ENCODE measurements around the gene ADNP.
A peak's percentile ranks its signal among the peaks of the same experiment; 100 is the strongest.

ADNP gene

DNA sequence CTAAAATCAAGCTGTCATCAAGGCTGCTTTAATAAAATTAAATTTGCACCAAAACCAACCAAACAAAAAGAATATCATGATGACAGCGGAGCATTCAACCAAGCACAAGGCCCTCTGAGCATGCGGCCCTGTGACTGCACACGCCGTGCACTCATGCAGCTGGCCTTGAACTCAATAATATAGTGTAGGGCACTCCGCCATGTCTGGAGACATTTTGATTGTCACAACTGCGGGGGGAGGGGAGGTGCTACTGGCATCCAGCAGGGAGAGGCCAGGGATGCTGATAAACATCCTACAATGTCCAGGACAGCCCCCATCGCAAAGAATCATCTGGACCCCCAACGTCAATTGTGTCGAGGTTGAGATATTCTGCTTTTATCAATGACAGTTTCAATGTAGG, 37.1 kb upstream of the ADNP start:
- no peak for DNase-seq (ENCODE audit: extremely low read depth, low read depth)
- TF ChIP-seq, protein P1, sequence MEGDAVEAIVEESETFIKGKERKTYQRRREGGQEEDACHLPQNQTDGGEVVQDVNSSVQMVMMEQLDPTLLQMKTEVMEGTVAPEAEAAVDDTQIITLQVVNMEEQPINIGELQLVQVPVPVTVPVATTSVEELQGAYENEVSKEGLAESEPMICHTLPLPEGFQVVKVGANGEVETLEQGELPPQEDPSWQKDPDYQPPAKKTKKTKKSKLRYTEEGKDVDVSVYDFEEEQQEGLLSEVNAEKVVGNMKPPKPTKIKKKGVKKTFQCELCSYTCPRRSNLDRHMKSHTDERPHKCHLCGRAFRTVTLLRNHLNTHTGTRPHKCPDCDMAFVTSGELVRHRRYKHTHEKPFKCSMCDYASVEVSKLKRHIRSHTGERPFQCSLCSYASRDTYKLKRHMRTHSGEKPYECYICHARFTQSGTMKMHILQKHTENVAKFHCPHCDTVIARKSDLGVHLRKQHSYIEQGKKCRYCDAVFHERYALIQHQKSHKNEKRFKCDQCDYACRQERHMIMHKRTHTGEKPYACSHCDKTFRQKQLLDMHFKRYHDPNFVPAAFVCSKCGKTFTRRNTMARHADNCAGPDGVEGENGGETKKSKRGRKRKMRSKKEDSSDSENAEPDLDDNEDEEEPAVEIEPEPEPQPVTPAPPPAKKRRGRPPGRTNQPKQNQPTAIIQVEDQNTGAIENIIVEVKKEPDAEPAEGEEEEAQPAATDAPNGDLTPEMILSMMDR (IDR thresholded peaks at IDR 0.05; ENCODE audit: low read depth, low read length) = no peak

DNA sequence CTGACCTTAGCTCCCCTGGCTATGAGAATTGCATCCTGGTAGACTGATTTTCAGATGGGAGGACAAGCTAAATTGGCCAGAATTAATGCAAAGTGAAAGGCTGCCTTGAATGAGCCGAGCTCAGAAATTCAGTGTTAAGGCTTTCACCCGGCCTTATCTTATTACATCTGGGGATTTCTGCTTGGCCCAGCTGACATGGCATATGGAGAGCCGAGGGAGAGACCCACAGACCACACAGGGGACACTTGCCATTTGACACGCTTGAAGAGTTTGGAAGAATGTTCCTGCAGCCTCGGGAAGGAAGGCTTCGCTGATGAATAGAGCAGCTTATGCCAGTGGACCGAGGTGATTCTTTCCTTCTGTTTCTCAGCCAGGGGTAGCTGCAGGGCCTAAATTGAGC, 36.3 kb upstream of the ADNP start:
- DNase-seq (ENCODE audit: extremely low read depth, low read depth) = no peak
- TF ChIP-seq, protein P1 (IDR thresholded peaks at IDR 0.05; ENCODE audit: low read depth, low read length) = no peak

DNA sequence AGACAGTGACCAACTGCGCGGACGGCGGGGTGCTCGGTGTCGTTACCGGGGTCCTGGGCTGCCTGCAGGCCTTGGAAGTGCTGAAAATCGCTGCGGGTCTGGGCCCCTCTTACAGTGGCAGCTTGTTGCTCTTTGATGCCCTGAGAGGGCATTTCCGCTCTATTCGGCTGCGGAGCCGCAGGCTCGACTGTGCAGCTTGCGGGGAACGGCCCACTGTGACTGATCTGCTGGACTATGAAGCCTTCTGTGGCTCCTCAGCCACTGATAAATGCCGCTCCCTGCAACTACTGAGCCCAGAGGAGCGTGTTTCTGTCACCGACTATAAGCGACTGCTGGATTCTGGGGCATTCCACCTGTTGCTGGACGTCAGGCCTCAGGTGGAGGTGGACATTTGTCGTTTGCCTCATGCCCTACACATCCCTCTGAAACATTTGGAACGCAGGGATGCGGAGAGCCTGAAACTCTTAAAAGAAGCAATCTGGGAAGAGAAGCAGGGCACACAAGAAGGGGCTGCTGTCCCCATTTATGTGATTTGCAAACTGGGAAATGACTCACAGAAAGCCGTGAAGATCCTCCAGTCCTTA, 28.4 kb upstream of the ADNP start:
- TF ChIP-seq, protein P1 (IDR thresholded peaks at IDR 0.05; ENCODE audit: low read depth, low read length) = no peak
- DNase-seq (ENCODE audit: extremely low read depth, low read depth) = no peak

DNA sequence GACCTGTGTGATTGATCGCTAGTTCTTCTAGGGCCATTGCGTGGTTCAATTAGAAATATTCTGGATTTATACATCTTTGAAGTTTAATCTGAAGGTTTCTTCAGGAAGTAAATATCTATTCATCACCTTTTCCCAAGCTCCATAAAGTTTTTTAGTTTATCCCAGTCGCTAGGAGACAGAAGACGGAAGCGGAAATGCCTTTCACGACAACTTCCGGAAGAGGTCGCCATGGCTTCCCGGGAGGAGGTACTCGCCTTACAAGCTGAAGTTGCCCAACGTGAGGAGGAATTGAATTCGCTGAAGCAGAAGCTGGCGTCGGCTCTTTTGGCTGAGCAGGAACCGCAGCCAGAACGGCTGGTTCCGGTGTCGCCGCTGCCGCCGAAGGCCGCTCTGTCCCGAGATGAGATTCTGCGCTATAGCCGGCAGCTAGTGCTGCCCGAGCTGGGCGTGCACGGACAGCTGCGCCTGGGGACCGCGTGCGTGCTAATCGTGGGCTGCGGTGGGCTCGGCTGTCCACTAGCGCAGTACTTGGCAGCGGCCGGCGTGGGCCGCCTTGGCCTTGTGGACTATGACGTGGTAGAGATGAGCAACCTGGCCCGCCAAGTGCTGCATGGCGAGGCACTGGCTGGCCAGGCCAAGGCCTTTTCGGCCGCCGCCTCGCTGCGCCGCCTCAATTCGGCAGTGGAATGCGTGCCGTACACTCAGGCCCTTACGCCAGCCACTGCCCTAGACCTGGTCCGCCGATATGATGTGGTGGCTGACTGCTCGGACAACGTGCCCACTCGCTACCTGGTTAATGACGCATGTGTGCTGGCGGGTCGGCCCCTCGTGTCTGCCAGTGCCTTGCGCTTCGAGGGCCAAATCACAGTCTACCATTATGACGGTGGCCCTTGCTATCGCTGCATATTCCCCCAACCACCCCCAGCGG, 27.6 kb upstream of the ADNP start, which contains the start of gene MOCS3:
MOCS3 (plus strand) TSS at position 204 of the 928 bp plus-strand sequence; CDS start at position 229, 25 bp downstream.
- peak; percentile 83 for DNase-seq (ENCODE audit: extremely low read depth, low read depth)
- TF ChIP-seq, protein P1 (IDR thresholded peaks at IDR 0.05; ENCODE audit: low read depth, low read length) = no peak

DNA sequence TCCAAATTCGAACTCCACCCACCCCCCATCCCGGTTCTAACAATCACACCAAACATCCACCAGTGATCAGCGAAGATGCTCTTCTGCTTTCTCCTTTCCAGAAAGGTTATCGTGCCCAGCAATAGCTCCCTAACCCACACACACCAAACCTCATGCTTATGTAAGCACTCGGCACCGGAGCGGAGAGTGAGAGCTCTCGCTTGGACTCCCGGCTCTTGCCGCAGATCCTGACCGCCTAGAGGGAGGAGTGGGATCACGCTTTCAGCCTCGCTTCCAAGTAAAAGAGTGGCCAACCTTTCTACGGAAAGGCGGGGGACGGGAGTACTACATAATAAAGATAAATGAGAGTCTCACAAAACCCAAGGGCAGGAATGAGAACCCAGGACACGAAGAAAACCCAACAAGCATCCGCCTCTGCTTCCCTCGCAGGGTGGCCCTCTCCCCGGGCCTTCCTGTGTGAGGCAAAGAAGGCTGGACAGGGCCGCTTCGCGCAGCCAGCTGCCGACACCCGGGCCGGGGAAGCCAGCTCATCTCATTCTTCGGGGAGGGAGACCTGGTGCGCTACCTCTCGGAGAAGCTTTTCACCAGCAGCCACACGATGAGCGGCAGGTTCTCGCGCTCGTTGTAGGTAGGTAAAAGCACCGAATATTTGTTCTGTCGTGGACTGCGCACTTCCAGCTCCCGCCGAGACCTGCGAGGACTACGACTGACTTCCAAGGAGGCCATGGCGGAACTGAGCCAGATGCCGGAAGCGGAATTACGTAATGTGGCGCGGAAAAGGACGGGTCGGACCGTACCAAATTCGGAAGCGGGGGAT, 26.8 kb upstream of the ADNP start, which contains the start of gene DPM1:
DPM1 (minus strand) TSS at position 735 of the 817 bp plus-strand sequence; CDS start at position 726, 9 bp downstream.
- TF ChIP-seq, protein P1 (IDR thresholded peaks at IDR 0.05; ENCODE audit: low read depth, low read length) = no peak

DNA sequence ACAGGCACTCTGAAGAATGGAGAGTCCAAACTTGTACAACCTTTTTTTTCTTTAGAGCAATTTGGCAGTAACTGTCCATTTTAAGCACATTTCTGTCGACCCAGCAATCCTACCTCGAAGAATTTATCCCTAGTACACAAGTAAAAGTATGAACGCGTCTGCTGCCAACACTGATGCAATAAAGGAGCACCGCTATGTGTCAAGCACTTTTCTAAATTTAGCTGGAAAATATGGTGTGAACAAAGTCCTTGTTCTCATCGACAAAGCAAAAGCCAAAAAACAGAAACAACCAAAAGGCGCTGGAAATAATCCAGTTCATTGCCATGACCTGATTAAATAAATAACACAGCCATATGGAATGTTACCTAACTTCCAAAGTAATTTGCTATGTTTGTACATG, 26.0 kb upstream of the ADNP start:
- TF ChIP-seq, protein P1 (IDR thresholded peaks at IDR 0.05; ENCODE audit: low read depth, low read length) = no peak
- DNase-seq (ENCODE audit: extremely low read depth, low read depth) = no peak

More for the DNA sequence above, 26.8 kb upstream of the ADNP start, which contains the start of gene DPM1:
- peak; percentile 73 for DNase-seq (ENCODE audit: extremely low read depth, low read depth)
